ENCODE data around the gene PSMG3. TPM values are rescaled to one million over a fixed set of nuclear protein-coding genes. Genes with fewer than 3 reads are reported as not detected.

The PSMG3 gene
- total RNA-seq, 1 donor from 2014 or later, result 79.8 TPM

DNA sequence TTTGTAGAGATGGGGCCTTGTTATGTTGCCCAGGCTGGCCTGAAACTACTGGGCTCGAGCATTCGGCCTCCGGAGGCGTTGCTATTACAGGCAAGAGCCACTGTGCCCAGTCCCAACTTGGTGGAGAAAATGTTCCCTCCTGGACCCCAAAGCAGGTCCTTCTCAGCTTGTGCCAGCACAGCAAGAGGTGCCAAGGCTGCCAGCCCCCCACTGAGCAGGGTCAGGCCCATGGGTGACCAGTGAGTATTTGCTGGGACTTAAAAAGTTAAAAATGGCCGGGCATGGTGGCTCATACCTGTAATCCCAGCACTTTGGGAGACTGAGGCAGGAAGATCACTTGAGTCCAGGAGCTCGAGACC lies 34.8 kb downstream of the PSMG3 start:
- H3K4me3 ChIP-seq (ENCODE audit: low read depth, low read length), result no peak overlapping the region
- TF ChIP-seq, protein P1, sequence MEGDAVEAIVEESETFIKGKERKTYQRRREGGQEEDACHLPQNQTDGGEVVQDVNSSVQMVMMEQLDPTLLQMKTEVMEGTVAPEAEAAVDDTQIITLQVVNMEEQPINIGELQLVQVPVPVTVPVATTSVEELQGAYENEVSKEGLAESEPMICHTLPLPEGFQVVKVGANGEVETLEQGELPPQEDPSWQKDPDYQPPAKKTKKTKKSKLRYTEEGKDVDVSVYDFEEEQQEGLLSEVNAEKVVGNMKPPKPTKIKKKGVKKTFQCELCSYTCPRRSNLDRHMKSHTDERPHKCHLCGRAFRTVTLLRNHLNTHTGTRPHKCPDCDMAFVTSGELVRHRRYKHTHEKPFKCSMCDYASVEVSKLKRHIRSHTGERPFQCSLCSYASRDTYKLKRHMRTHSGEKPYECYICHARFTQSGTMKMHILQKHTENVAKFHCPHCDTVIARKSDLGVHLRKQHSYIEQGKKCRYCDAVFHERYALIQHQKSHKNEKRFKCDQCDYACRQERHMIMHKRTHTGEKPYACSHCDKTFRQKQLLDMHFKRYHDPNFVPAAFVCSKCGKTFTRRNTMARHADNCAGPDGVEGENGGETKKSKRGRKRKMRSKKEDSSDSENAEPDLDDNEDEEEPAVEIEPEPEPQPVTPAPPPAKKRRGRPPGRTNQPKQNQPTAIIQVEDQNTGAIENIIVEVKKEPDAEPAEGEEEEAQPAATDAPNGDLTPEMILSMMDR (IDR thresholded peaks at IDR 0.05; ENCODE audit: insufficient read depth, low read length, poor library complexity, severe bottlenecking), result no peak
- no peak for DNase-seq (ENCODE audit: low read depth)
- no peaks in the 10 kb centered on the region for H3K36me3 ChIP-seq (ENCODE audit: control insufficient read depth, insufficient read depth, low read length)
- H3K27me3 ChIP-seq (ENCODE audit: control insufficient read depth, insufficient read depth, low read length), result no peaks in the 10 kb centered on the region

DNA sequence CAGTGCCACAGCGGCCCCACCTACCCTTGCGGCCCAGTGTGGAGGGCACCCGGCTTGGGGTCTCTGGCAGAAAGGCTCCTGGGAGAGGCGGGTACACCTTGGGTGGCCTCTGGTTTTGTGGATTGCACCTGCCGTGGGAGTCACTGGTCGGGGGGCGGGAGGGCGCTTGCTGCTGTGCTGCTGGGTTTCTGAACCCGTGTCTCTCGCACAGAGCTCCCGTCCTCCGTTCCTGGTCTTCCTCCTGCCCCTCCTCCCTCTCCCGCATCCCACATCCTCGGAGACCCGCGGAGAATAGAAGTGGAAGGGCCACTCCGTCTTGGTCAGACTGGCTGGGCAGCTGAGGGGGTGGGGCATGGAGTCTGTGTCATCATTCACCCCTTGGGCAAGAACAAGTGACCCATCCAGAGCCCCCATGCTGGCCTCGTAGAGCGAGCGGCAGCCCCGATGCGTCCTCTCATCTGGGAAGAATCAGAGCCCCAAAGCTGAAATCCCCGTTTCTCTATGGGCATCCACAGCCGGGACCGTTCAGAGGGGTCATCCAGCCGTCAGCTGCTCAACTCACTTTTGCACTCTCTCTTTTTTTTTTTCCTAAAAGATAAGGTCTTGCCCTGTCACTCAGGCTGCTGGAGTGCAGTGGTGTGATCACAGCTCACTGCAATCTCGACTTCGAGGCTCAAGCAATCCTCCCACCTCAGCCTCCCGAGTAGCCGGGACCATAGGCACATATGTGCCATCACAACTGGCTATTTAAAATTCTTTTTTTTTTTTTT lies 35.3 kb downstream of the PSMG3 start:
- no peak overlapping the region for H3K4me3 ChIP-seq (ENCODE audit: low read depth, low read length)

DNA sequence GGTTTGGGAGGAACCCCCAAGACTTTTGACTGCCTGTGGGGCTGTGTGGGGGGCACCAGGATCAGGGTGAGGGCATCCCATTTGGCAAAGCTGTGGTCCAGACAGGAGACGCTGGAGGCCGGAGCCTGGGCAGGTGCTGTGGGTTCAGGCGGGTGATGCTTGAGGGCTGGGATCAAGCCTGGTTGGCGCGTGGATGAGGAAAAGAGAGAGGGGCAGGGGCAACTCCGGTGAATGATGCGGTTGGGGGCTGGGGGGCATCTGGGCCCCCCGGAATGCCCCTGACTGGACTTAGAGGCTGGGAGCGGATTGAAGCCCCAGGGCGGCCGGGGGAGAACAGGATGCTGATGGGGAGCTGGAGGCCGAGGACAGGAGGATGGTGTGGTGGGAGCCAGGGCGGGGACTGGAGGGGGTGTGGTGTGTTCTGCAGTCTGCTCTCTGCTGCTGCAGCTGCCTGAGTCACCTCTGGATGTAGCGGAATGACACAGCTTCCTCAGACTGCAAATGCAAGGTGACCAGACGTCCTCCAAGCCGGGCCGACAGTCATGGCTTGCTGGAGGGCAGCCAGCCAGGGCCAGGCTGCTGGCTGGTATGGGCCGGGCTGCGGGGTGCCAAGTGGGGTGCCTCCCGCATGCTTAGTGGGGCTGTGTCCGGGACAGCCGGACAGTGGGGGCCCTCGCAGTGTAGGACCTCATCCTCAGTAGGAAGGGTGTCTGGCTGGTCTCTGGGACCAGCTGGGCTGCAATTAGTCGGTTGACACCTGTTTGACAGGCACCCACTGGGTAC lies 36.1 kb downstream of the PSMG3 start:
- peak; percentile 83 for DNase-seq (ENCODE audit: low read depth)
- H3K4me3 ChIP-seq (ENCODE audit: low read depth, low read length), result no peak overlapping the region
- no peaks in the 10 kb centered on the region for H3K36me3 ChIP-seq (ENCODE audit: control insufficient read depth, insufficient read depth, low read length)
- TF ChIP-seq, protein P1 (IDR thresholded peaks at IDR 0.05; ENCODE audit: insufficient read depth, low read length, poor library complexity, severe bottlenecking), result no peak
- no peaks in the 10 kb centered on the region for H3K27me3 ChIP-seq (ENCODE audit: control insufficient read depth, insufficient read depth, low read length)

More for the DNA sequence above, 35.3 kb downstream of the PSMG3 start:
- TF ChIP-seq, protein P1 (IDR thresholded peaks at IDR 0.05; ENCODE audit: insufficient read depth, low read length, poor library complexity, severe bottlenecking), result no peak
- no peaks in the 10 kb centered on the region for H3K27me3 ChIP-seq (ENCODE audit: control insufficient read depth, insufficient read depth, low read length)
- DNase-seq (ENCODE audit: low read depth), result no peak
- no peaks in the 10 kb centered on the region for H3K36me3 ChIP-seq (ENCODE audit: control insufficient read depth, insufficient read depth, low read length)

DNA sequence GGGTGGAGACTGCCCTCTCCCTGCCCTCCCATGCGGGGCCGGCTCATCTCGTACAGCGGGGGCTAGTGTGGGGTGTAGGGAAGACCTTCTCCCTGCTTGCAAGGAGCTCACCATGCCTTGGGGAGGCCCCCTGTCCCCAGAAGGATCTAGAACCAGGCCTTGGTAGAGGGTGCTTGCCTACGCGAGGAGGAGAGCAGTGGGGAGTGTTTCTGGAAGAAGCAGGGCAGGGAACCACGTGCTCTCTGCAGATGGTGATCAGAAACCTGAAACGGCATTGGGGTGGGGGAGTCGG lies 36.6 kb downstream of the PSMG3 start:
- Histone ChIP-seq H3K4me3 (ENCODE audit: low read depth, low read length) (no peak overlapping the region), H3K36me3 (ENCODE audit: control insufficient read depth, insufficient read depth, low read length) (no peaks in the 10 kb centered on the region), H3K27me3 (ENCODE audit: control insufficient read depth, insufficient read depth, low read length) (no peaks in the 10 kb centered on the region)
- TF ChIP-seq, protein P1 (IDR thresholded peaks at IDR 0.05; ENCODE audit: insufficient read depth, low read length, poor library complexity, severe bottlenecking), result no peak
- no peak for DNase-seq (ENCODE audit: low read depth)

DNA sequence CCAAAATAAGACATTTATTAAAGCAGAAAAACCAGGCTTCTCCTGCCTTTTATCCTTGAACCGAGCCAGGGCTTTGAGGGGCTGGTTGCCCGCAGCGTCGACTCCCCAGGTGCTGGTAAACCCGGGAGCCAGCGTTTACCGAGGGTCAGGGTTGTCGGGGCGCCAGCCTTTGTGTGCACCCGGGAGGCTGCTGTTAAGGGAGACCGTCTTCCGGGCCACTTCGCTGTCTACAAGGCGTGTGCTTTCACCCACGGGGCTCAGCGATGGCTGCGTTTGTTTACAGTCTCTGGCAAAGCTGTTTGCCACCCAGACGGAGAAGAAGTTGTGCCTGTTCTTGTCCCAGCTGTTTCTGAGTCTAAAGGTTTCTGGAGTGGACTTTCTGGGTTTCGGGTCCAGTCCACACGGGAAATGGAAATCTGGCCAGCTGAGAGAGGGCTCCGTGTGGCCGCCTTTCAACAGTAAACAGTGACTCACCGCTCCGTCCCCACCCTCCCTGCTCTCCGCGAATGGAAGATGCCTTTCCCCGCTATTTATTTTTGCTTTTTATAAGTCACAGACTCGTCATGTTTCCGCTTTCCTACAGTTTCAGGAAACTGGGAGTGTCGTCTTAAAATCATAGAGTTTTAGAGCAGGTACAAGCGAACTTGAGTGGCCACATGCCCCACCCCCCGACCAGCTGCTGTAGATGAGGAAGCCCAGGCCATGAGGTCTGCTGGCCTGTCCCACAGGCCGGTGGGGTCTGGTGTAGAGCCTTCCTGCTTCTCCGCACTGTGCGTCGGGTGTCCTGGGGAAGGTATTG lies 37.2 kb downstream of the PSMG3 start:
- Histone ChIP-seq H3K27me3 (ENCODE audit: control insufficient read depth, insufficient read depth, low read length) (no peaks in the 10 kb centered on the region), H3K36me3 (ENCODE audit: control insufficient read depth, insufficient read depth, low read length) (no peaks in the 10 kb centered on the region), H3K4me3 (ENCODE audit: low read depth, low read length) (peak overlapping the region; percentile 21)
- DNase-seq (ENCODE audit: low read depth), result peak; percentile 71
- TF ChIP-seq, protein P1 (IDR thresholded peaks at IDR 0.05; ENCODE audit: insufficient read depth, low read length, poor library complexity, severe bottlenecking), result no peak

All from kidney epithelial cell (primary cell).